CD4-positive, alpha-beta T cell treated with Interleukin-12 subunit alpha and Interleukin-12 subunit beta, for 1 hour (primary cell): ENCODE data around the gene TARS2.

Experiments
- DNase-seq: peaks from one replicate; pipeline ENCODE4 v3.0.0-alpha.2; 2020

TARS2 gene, protein sequence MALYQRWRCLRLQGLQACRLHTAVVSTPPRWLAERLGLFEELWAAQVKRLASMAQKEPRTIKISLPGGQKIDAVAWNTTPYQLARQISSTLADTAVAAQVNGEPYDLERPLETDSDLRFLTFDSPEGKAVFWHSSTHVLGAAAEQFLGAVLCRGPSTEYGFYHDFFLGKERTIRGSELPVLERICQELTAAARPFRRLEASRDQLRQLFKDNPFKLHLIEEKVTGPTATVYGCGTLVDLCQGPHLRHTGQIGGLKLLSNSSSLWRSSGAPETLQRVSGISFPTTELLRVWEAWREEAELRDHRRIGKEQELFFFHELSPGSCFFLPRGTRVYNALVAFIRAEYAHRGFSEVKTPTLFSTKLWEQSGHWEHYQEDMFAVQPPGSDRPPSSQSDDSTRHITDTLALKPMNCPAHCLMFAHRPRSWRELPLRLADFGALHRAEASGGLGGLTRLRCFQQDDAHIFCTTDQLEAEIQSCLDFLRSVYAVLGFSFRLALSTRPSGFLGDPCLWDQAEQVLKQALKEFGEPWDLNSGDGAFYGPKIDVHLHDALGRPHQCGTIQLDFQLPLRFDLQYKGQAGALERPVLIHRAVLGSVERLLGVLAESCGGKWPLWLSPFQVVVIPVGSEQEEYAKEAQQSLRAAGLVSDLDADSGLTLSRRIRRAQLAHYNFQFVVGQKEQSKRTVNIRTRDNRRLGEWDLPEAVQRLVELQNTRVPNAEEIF

GRCh38 chr1:150486966-150487762 lies at the start of gene TARS2:
TARS2 (plus strand) TSS chr1:150487419; CDS start chr1:150487451, 32 bp downstream.
- DNase-seq, result peak; percentile 98

DNA sequence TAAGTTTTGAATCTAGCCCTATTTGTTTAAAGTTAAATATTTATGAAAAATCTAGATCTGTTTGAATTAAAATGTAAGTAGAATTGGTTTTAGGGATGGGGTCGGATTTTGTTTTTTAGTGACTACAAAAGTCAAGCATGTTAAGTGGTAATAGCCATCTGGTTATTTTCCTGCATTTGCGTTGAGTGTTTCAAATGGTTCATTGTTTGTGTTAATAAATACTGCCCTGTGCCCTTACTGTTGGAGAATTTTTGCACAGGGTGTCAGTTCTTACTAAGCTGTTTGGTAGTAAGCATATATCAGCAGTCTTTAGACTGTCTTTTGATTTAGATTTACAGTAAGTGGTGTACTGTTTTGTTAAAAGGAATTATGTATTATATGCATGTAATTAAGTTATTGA lies 46.1 kb upstream of the TARS2 start:
- DNase-seq, result no peak

- no peak for DNase-seq
These were observed 43.0 kb upstream of the TARS2 start for GRCh38 chr1:150444232-150444631.

- DNase-seq, result no peak
These were observed 31.0 kb upstream of the TARS2 start for GRCh38 chr1:150456146-150456647.

- DNase-seq, result peak; percentile 77
These were observed 22.8 kb upstream of the TARS2 start for GRCh38 chr1:150464422-150464826.

DNA sequence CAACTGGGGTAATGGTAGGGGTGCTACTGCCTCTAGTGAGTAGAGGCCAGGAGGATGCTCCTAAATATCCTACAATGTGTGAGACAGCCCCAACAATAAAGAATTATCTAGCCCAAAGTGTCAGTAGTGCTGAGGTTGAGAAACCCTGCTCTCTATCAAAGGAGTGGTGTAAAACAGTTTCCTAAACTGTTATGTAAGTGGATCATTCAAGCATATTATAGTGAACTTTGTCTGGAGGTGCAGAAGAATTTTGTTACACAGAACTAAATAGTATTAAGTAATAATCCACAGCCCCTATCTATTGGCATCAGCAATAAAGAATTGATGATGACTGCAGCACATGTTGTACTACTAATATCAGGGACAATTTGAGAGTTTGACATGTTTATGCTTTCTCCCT lies 20.3 kb upstream of the TARS2 start:
- no peak for DNase-seq

GRCh38 chr1:150469291-150469690 lies 17.9 kb upstream of the TARS2 start:
- no peak for DNase-seq

GRCh38 chr1:150472601-150473200 lies 14.5 kb upstream of the TARS2 start:
- DNase-seq, result no peak

- DNase-seq, result no peak
These were observed 13.6 kb upstream of the TARS2 start for GRCh38 chr1:150473659-150474058.

DNA sequence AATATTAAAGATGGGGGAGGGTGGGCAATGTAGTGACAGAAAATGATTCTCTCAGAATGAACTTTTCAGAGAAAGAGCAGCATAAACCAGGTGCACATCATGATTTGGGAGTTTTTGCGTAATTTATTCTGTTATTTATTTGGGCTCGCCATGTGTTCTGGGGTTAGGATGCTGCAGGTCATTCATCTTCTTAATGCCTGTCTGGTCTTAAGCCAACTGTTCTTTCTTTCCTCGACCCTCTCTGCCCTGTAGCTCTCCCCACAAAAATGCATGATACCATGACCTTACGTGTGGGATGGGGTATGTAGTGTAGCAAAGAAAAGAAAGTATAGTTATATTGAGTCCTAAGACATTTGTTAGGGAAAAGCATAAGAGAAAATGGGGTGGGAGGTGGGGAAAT lies 12.3 kb upstream of the TARS2 start:
- DNase-seq, result no peak

GRCh38 chr1:150476754-150477153 lies 10.5 kb upstream of the TARS2 start:
- DNase-seq, result no peak

GRCh38 chr1:150477320-150477719 lies 9.9 kb upstream of the TARS2 start:
- DNase-seq, result no peak

GRCh38 chr1:150477733-150478132 lies 9.5 kb upstream of the TARS2 start:
- no peak for DNase-seq

DNA sequence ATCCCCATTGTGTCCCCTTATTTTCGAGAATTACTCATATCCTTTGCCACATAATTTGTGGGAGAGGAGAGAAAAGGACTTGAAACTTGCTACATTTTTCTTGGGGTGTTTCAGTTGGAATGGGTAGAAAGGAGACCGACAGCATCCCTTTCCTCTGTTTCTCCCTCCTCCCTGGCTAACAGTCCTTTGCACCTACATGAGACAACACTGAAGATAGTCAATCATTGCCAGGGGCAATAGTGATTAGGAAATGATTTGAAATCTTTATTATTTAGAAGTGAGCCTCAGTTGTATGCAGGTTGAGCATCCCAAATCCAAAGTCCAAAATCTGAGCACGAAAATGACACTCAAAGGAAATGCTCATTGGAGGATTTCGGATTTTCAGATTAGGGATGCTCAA lies 7.8 kb upstream of the TARS2 start:
- DNase-seq, result no peak

DNA sequence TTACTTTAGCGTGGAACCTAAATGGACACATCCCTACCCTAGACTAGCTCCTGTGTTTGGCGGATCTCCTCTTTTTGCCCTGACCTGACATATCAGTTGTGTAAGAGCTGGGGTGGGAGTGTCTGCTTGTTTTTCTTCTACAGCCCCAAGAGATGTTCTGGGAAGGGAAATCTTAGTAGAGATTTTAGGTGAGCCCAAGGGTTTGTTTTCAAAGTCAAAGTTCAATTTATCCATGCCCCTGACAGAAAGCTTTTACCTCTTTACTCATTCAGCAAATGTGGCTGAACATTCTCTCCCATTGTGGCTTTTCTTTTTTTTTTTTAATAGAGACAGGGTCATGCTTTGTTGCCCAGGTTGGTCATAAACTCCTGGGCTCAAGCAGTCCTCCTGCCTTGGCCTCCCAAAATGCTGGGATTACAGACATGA lies 7.3 kb upstream of the TARS2 start:
- DNase-seq, result no peak

GRCh38 chr1:150484431-150484830 lies 2.8 kb upstream of the TARS2 start:
- no peak for DNase-seq

DNA sequence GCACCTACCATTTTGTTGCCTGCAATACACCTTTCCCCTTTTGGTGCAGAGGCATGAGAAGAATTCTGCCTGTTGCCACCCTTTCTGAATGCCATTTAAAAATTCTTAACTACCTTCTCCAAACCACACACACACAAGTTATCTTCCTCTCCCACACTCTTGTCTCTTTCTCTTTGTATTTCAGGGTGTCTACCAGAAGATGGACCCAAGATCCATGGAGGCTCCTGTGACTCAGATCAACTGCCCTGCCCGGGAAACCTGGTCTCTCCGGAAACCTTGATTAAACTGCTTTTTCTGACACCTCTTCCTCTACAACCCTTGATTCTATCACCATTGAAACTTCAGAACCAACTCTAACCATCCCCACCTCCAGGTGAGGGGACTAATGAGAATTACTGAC lies 2.4 kb upstream of the TARS2 start:
- peak; percentile 1 for DNase-seq

- DNase-seq, result peak; percentile 9
These were observed 520 bp downstream of the TARS2 start for GRCh38 chr1:150487763-150488115.

DNA sequence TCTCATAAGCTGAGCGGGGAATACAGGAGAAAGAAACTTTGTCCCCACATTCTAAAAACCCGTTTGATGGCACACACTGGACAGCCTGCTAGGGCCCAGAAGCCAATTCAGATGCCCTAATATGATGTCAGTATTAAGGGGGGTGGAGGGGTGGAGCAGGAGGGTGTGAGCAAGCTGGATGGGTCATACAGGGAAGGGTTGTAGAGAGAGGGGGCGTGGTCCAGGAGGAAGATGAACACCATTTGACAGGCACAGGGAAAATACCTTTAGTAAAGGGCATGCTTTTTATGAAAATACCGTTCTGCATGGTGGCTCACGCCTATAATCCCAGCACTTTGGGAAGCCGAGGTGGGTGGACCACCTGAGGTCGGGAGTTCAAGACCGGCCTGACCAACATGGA lies 6.0 kb downstream of the TARS2 start:
- DNase-seq, result no peak

- DNase-seq, result no peak
These were observed 11.1 kb downstream of the TARS2 start for GRCh38 chr1:150498342-150498741.

DNA sequence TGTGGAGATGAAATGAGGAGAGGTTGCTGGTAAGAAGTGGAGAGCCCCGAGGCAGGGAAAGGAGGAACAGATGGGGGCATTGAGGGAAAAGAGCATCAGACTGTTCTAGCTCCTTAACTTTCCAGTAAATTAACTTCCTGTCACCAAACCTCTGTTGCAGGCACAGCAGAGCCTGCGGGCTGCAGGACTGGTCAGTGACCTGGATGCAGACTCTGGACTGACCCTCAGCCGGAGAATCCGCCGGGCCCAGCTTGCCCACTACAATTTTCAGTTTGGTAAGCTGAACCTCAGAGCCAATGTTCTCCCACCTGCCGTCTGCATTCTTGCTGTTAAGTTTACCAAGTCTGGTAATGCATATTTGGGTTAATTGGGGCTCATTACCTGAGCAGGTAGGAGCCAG lies 18.2 kb downstream of the TARS2 start:
- DNase-seq, result no peak

DNA sequence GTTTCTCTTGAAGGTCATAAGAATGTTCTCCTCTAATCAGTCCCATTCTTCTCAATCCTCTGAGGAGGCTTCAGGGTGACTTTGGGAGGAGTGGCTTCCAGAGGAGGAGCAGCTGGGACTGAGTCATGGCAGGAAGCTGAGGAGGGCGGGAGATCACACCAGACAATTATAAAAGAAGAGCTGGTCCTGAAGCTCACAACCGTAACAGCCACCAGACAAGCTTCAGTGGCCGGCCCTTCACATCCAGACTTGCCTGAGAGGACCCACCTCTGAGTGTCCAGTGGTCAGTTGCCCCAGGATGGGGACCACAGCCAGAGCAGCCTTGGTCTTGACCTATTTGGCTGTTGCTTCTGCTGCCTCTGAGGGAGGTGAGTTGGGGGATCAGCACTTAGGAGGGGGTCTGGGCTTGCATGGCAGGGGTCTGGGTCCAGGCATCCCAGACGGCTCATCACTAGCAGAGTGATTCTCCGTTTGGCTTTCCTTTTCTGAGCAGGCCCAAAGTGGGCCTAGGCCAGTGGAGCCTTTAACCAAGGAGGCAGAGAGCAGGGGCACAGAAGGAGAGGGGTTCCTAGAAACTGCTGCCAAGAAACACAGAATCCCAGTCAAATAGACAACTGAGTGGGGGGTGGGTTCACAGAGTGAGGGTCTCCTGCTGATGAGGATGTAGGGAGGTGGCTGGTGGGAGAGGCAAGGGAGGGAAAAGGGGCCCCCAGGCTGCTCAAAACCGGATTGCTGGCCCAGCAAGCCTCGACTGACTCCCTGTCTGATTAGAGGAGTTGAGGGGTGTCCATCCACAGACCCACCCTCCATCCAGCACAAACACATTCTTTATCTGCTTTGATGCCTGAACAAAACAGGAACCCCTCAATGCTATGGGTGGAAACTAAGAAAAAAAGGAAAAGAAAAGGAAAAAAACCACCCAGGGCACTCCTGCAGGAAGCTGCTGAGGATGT lies 21.0 kb downstream of the TARS2 start, which contains the start of gene ECM1:
ECM1 (plus strand) TSS at position 198 of the 953 bp plus-strand sequence; CDS start at position 299, 101 bp downstream.
- DNase-seq, result no peak
